ENCODE measurements around the gene ASCL2.

- TF ChIP-seq EZH2phosphoT487 (IDR thresholded peaks at IDR 0.05; ENCODE audit: borderline replicate concordance, low read depth, low read length) (no peak), CTCF (conservative IDR thresholded peaks at IDR 0.05; ENCODE audit: low read length) (no peak)
These were observed 34.2 kb upstream of the ASCL2 start for GRCh38 chr11:2304506-2305139.
